ENCODE data around the gene JARID2.
A peak's percentile ranks its signal among the peaks of the same experiment; 100 is the strongest.
"Not testable (repeated sequence)": the region's sequence is repeated elsewhere in the genome, so short reads cannot be mapped to it uniquely, and the experiment has no call there.

The JARID2 gene

GRCh38 chr6:15288856-15289255, 43.0 kb downstream of the JARID2 start:
- DNase-seq (ENCODE audit: low spot score), result no peak

DNA sequence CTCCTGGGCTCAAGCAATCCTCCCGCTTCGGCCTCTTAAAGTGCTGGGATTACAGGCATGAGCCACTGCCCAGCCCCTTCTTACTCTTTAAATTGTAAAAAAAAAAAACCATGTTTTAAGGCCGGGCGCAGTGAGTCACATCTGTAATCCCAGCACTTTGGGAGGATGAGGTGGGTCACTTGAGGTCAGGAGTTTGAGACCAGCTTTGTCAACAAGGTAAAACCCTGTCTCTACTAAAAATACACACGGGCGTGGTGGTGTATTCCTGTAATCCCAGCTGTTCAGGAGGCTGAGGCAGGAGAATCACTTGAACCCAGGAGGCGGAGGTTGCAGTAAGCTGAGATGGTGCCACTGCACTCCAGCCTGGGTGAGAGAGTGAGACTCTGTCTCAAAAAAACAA, 43.6 kb downstream of the JARID2 start:
- not testable (repeated sequence) for DNase-seq (ENCODE audit: low spot score)

GRCh38 chr6:15290067-15290680, 44.3 kb downstream of the JARID2 start:
- no peak for DNase-seq (ENCODE audit: low spot score)

DNA sequence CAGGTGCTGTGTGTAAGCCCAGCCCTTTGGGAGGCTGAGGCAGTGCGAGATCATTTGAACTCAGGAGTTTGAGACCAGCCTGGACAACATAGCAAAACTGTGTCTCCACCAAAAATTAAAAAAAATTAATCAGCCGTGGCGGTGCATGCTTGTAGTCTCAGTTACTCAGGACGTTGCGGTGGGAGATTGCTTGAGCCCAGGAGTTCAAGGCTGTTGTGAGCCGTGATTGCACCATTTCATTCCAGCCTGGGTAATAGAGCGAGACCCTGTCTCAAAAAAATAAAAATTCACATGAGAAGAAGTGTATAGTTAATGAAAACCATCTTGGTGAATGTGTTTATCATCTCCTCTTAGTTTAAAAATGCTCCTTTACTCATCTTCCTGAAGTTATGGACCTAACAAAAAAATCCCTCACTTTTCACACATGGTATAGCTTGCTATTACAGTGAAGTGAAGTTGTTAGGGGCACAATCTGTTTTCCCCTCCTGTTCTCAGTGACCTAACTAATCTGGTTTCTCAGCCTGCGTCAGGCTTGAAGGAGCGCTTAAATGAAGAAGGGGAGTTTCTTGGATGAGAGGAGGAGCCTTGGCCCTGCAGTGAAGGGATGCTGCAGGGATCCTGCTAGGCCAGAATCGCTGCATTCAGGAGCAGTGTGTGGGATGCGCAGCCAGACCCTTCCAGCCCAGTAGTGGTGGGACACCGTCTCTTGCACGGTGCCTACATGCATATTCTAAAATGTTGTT, 45.3 kb downstream of the JARID2 start:
- DNase-seq (ENCODE audit: low spot score), result no peak

DNA sequence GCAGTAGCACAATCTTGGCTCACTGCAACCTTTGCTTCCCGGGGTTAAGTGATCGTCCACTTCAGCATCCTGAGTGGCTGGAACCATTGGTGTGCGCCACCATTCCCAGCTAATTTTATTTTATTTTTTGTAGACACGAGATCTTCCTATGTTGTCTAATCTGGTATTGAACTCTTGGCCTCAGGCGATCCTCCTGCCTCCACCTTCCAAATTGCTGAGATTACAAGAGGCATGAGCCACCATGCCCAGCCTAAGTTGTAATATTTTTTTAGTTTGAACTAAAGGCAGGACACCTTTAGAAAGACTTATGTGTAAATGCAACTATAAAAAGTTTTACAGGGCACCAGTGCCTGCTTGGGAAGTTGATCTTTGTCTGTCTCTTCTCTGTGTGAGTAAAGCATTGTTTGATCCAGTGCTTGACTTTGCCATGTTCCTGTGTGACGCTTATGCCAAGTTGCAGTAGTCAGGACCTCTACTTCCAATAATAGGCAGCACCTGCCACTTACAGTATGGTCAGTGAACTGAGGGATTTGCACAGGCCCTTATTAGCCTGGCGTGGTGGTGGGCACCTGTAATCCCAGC, 46.9 kb downstream of the JARID2 start:
- no peak for DNase-seq (ENCODE audit: low spot score)

DNA sequence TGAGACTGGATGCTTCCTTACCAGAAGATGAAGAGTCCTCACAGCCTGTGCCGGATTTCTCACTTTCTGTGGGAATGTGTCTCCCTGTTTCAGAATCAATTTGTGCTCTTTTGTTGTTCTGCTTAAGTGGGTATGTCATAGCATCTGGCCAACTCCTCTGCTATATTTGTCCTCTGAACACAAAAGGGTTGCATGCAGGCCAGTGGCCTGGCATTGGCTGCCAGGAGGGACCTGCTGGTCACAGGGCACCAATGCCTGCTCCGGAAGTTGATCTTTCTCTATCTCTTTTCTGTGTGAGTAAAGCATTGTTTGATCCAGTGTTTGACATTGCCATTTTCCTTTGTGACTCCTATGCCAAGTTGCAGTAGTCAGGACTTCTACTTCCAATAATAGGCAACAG, 47.8 kb downstream of the JARID2 start:
- no peak for DNase-seq (ENCODE audit: low spot score)

DNA sequence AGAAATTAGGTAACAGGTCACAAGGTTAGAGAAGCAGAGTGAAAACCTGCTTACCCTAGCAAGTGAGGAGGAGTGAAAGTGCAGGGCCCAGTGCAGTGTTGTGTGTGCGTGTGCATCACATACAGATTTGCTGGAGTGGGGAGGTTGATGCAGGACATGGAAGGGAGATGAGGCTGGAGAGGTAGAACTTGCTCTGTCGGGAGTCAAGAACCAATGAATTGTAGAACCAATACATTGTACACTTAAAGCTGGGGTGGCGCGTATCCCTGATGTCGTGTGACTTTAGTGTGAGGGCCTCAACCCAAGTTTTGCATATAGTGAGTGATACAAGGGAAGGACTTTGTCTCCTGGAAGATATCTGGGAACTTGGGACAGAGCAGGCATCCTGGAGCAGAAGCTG, 48.6 kb downstream of the JARID2 start:
- no peak for DNase-seq (ENCODE audit: low spot score)

GRCh38 chr6:15296249-15296648, 50.4 kb downstream of the JARID2 start:
- no peak for DNase-seq (ENCODE audit: low spot score)

- DNase-seq (ENCODE audit: low spot score), result no peak
Observed at GRCh38 chr6:15296735-15297134, 50.9 kb downstream of the JARID2 start.

GRCh38 chr6:15297167-15297566, 51.3 kb downstream of the JARID2 start:
- DNase-seq (ENCODE audit: low spot score), result not testable (repeated sequence)

- DNase-seq (ENCODE audit: low spot score), result no peak
Observed at GRCh38 chr6:15297895-15298590, 52.2 kb downstream of the JARID2 start.

DNA sequence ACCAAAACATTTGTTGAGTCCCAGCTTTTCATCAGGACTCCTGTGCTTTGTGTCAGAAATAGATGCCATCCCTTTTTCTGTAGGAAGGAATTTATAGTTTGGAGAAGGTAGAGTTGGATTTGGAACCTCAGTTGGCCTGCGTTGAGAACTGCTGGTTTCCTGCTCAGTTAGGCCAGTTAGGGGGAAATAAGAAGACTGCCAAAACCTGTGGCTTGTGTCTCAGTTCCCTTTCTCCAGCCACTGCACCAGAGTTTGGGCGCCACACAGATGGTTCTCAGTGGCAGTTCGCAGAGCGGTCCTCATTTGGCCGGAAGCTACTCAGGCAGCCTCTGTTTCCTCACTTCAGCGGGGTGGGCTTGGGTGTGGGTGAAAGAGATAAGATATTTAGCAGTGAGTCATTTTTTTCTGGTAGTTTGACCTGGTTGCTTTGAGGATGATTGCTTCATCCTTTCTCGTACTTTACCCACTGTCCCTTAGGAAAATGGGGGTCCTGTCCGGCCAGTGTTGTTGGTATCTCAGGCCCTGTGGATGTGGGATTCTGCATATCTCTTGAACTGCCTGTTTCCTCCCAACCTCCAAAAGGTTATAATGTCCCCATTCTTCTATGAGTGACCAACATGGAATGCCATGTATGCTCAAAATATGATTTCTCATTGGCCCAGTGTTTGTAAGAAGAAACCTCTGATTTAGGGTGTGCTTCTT, 53.7 kb downstream of the JARID2 start:
- peak; percentile 45 for DNase-seq (ENCODE audit: low spot score)

- DNase-seq (ENCODE audit: low spot score), result no peak
Observed at GRCh38 chr6:15301179-15302006, 55.5 kb downstream of the JARID2 start.

DNA sequence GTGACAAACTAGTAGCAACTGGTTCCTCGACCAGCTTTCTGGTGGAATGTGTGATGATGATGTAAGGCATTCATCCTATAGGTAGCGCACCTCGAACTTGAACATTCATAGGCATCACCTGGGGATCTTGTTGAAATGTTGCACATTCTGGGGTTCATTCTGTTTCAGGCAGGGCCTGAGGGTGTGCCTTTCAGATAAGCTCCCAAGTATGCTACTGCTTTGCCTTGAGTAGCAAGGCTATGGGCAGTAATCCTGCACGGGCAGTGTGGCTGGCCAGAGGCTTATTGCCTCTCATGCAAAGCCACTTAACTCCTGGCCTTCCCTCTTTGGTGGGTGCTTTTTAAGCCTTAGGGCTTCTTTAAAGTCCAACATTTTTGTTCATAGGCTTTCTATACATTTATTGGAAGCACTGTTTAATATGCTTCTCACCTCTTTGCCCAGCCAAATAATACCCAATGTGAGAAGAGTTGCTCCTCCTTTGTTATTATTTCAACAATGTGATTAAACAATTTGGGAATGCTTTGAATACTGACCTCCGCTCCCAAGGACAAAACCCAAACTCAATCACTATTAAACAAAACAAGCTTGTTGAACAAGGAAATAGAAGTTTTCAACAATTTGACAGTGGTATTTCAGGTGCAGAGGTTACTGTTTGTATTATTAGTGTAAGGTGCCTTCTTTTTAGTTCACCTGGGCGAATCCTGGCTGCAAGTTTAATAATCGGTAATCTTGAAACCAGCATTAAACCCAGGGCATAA, 57.5 kb downstream of the JARID2 start:
- no peak for DNase-seq (ENCODE audit: low spot score)

DNA sequence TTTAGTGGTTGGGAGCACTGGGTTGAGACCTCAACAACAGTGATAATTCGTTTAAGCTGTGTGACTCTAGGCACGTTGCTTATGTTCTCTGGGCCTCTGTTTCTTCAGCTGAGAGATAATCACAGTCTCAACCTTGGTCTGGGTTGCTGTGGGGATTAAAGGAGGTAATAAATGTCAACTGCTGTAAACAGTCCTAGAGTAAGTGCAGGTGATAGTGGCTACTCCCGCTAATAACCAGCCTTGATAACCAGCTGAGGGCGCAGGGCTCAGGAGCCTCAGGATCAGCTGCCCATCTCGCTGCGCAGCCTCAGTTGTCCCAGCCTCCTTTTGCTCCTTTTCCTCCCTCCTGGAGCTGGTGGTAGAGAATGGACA, 58.0 kb downstream of the JARID2 start:
- no peak for DNase-seq (ENCODE audit: low spot score)

GRCh38 chr6:15304337-15305042, 58.6 kb downstream of the JARID2 start:
- DNase-seq (ENCODE audit: low spot score), result no peak

- no peak for DNase-seq (ENCODE audit: low spot score)
Observed at GRCh38 chr6:15305496-15305895, 59.6 kb downstream of the JARID2 start.

DNA sequence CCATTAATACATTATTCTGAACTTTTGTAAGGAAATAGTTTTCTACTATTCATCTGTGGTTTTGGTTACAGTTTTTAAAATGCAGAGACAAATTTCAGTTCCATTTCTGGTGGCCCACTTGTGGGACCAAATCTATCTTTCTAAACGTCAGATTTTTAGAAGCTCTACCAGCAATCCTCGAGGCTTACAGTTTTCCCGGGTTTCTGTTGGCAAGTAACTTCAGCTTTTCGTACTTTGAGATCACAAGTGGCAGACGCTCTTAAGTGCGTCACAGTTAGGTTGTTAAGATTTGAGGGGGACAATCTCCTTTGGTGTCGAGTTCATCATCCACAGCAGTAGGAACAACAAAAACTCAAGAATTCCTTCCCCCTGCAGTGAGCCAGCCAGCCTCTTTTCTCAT, 60.0 kb downstream of the JARID2 start:
- DNase-seq (ENCODE audit: low spot score), result no peak

- DNase-seq (ENCODE audit: low spot score), result no peak
Observed at GRCh38 chr6:15308435-15309213, 62.8 kb downstream of the JARID2 start.
